Measurements from ENCODE around the gene ALX1.

Gene ALX1

GRCh38 chr12:85283560-85283959, 3.5 kb downstream of the ALX1 start:
- TF ChIP-seq CTCF (IDR thresholded peaks at IDR 0.05; ENCODE audit: borderline replicate concordance, control extremely low read depth, extremely low read depth, insufficient read depth, missing control alignments), result no peak
- DNase-seq (ENCODE audit: low spot score), result no peak
- in situ Hi-C loops (cut with MboI; ENCODE audit: low sequenced_read_pairs, unreplicated experiment), result no loop called here

- in situ Hi-C loops (cut with MboI; ENCODE audit: low sequenced_read_pairs, unreplicated experiment), result no loop called here
- no peak for DNase-seq (ENCODE audit: low spot score)
- no peak for TF ChIP-seq CTCF (IDR thresholded peaks at IDR 0.05; ENCODE audit: borderline replicate concordance, control extremely low read depth, extremely low read depth, insufficient read depth, missing control alignments)
Observed at GRCh38 chr12:85296362-85296761, 16.3 kb downstream of the ALX1 start.

- TF ChIP-seq CTCF (IDR thresholded peaks at IDR 0.05; ENCODE audit: borderline replicate concordance, control extremely low read depth, extremely low read depth, insufficient read depth, missing control alignments), result no peak
- in situ Hi-C loops (cut with MboI; ENCODE audit: low sequenced_read_pairs, unreplicated experiment), result no loop called here
Observed at GRCh38 chr12:85299053-85299452, 19.0 kb downstream of the ALX1 start.

GRCh38 chr12:85301051-85301450, 21.0 kb downstream of the ALX1 start:
- in situ Hi-C loops (cut with MboI; ENCODE audit: low sequenced_read_pairs, unreplicated experiment), result no loop called here
- no peak for DNase-seq (ENCODE audit: low spot score)
- TF ChIP-seq CTCF (IDR thresholded peaks at IDR 0.05; ENCODE audit: borderline replicate concordance, control extremely low read depth, extremely low read depth, insufficient read depth, missing control alignments), result no peak

More at GRCh38 chr12:85299053-85299452, 19.0 kb downstream of the ALX1 start:
- DNase-seq (ENCODE audit: low spot score), result no peak

- in situ Hi-C loops (cut with MboI; ENCODE audit: low sequenced_read_pairs, unreplicated experiment), result no loop called here
- no peak for TF ChIP-seq CTCF (IDR thresholded peaks at IDR 0.05; ENCODE audit: borderline replicate concordance, control extremely low read depth, extremely low read depth, insufficient read depth, missing control alignments)
- DNase-seq (ENCODE audit: low spot score), result no peak
Observed at GRCh38 chr12:85308374-85308773, 28.4 kb downstream of the ALX1 start.

GRCh38 chr12:85309125-85309566, 29.1 kb downstream of the ALX1 start:
- DNase-seq (ENCODE audit: low spot score), result no peak
- in situ Hi-C loops (cut with MboI; ENCODE audit: low sequenced_read_pairs, unreplicated experiment), result no loop called here
- no peak for TF ChIP-seq CTCF (IDR thresholded peaks at IDR 0.05; ENCODE audit: borderline replicate concordance, control extremely low read depth, extremely low read depth, insufficient read depth, missing control alignments)

GRCh38 chr12:85310025-85310424, 30.0 kb downstream of the ALX1 start:
- no peak for DNase-seq (ENCODE audit: low spot score)
- no peak for TF ChIP-seq CTCF (IDR thresholded peaks at IDR 0.05; ENCODE audit: borderline replicate concordance, control extremely low read depth, extremely low read depth, insufficient read depth, missing control alignments)
- in situ Hi-C loops (cut with MboI; ENCODE audit: low sequenced_read_pairs, unreplicated experiment), result no loop called here

All from GM13976 (cell line).